Stimulated activated CD4-positive, alpha-beta T cell treated with anti-CD3 and anti-CD28 coated beads, Interleukin-1b, Interleukin-23, amount 100 ng/mL, for 4 hours (primary cell): ENCODE results near the gene REXO1.

ENCODE experiments used
- DNase-seq, 2 donors: peaks; one replicate each; pipeline ENCODE4 v3.0.0-alpha.2; 2020; ENCODE audit warnings: low read depth in 2 of 2

REXO1 gene

GRCh38 chr19:1847684-1848398, 442 bp downstream of the REXO1 start:
- DNase-seq, result peak in 1 of 2 donors; percentile 29

- DNase-seq, result no peak
Measured at GRCh38 chr19:1847348-1847683, 967 bp downstream of the REXO1 start.

DNA sequence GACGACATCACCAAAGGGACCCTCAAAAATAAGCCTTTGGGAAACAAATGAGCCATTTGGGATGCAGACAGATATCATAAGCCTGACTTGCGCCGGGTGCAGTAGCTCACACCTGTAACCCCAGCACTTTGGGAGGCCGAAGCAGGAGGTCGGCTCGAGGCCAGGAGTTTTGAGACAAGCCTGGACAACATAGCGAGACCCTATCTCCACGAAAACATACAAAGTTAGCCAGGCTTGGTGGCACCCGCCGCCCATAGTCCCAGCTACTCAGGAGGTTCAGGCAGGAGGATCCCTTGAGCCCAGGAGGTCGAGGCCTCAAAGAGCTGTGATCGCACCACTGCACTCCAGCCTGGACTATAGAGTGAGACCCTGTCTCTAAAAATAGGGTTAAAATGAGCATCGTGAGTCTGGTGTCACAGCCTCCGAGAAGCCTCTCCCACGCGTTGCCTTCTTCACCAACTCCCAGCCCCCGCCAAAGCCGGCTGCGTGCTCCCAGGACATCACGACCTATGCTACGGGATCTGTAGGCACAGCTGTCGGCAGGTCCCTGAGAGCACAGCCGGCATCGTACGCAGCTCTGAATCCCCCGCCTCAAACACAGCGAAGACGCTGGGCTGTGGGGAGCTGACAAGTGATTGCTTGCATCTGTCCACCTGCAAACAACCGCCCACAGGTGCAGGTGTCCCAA, 1.6 kb downstream of the REXO1 start:
- DNase-seq, result no peak

DNA sequence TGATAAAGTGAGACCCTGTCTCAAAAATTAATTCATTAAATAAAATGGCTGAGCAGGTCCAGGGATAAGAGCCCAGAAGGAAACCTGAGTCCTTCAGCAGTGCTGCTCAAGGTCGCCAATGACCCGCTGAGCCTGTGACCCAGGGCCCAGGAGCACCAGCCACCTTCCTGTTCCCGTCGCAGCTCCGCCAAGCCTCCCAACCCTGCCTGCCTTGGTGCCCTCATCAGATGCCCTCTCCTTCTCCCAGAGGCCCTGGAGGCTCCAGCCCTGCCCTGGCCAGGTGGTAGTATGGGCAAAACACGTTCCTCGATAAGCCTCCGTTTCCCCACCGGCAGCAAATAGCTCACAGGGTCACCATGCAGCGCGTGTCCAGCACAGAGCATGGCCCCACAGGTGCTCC, 2.6 kb downstream of the REXO1 start:
- DNase-seq, result no peak

DNA sequence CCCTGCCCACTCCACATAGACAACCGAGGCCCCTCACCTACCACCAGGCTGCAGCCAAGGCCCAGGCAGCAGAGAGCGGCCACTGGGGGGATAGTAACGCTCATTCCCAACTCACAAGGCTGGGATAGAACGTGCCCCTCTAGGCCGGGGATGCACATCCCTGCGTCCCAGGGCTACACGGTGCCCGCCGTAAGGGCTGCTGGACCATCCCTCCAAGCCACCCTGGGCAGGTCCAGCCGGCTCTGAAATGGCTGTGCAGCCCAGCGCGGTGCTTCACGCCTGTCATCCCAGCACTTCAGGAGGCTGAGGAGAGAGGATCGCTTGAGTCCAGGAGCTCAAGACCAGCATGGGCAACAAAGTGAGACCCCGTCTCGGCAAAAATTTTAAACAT, 3.2 kb downstream of the REXO1 start:
- no peak for DNase-seq

GRCh38 chr19:1844513-1845124, 3.7 kb downstream of the REXO1 start:
- DNase-seq, result no peak

- no peak for DNase-seq
Measured at GRCh38 chr19:1843646-1844394, 4.5 kb downstream of the REXO1 start.

- DNase-seq, result no peak
Measured at GRCh38 chr19:1843116-1843515, 5.2 kb downstream of the REXO1 start.

DNA sequence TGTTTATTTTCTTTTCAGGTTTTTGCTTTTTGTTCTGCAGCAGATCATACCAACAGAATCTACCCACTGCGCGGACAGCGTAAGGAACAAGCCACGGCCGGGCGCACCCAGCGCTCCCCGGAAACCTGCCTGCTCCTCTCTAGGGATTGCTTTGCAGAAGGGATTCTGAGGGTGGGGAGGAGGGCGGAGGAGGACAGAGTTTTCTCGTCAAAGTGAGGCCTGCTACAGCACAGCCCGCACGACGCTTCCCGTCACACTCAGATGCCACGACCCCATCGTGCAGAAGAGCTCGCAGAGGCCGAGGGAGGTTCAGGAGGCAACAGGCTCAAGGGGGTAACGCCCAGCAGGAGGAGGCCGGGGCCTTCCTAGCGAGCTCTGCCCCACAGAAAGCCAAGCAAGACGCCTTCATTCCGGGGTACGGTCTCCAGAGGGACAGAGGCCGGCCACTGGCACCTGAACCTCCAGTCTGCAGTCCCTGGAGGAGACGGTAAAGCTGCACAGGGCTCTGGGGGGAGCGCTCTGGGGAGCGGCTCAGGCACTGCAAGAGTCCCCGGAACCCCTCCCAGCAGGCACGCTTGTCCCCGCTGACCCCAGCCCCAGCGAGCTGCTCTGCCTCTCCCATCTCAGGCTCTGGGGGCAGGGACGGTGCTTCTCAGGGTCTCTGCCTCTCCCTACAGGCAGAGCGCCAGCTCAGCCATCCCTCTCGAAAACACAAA, 6.9 kb downstream of the REXO1 start:
- DNase-seq, result no peak

DNA sequence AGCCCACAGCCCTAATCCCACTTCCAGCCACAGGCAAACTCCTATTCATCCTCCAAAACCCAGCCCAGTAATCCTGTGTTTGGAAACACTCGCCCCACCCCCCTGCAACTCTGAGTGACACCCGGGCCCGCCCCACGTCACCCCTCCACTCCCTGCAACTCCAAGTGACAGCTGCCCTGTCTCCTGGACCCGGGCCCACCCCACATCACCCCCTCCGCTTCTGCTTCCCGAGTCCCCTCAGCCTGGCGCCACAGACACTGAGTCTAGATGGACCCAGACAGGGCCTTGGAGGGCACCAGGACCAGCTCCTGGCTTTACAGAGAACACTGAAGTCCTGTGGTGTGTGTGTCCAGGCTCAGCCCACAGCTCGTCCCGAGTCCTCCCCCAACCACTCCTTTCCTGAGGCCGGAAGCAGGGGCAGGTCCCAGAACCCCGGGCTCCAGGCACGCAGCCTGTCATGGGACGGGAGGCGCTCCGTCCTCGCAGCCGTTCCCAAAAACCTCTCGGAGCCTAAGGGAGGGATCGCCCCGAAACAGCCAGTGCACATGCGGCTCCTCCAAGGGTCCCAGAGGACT, 7.7 kb downstream of the REXO1 start:
- no peak for DNase-seq

DNA sequence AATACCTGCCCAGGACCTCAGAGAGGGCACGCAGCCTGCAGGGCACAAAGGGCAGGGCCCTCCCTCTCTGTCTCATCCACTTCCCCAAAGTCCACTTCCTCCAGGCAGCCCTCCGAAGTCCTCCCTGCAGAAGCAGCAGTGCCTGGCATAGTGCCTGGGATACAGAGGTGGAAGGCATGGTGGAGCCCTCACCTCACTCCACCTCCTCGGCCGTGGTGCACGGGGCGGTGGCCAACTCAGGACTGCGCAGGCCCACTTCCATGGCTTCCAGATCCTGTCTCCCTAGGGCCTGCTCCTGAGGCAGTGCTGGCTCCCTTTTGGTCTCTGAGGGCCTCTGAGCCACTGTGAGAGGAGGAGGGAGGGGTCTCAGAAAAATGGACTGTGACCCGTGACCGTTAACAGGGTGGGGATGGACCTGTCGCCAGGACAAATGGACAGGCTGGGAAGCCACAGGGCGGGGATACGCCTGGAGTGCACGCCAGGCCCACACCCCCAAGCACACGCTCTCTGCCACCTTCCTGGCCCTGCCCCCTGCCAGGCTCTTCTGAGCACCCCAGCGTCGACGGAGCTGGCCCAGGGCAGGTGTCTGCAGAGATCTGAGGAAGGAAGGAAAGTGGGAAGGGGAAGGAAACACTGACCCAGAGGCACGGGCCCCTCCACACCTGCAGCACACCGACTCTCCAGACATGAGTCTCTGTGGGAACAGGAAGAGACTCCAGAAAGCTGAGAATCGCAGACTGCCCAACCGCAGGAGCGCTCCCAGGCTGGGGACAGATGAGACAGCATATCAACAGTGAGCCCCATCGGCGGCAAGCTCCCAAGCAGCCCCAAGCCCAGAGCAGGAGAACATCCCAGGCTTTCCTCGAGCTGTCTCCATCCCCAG, 8.4 kb downstream of the REXO1 start:
- no peak for DNase-seq

- DNase-seq, result peak; percentile 41 to 53
Measured at GRCh38 chr19:1837625-1838105, 10.6 kb downstream of the REXO1 start.

- no peak for DNase-seq
Measured at GRCh38 chr19:1837222-1837565, 11.1 kb downstream of the REXO1 start.

DNA sequence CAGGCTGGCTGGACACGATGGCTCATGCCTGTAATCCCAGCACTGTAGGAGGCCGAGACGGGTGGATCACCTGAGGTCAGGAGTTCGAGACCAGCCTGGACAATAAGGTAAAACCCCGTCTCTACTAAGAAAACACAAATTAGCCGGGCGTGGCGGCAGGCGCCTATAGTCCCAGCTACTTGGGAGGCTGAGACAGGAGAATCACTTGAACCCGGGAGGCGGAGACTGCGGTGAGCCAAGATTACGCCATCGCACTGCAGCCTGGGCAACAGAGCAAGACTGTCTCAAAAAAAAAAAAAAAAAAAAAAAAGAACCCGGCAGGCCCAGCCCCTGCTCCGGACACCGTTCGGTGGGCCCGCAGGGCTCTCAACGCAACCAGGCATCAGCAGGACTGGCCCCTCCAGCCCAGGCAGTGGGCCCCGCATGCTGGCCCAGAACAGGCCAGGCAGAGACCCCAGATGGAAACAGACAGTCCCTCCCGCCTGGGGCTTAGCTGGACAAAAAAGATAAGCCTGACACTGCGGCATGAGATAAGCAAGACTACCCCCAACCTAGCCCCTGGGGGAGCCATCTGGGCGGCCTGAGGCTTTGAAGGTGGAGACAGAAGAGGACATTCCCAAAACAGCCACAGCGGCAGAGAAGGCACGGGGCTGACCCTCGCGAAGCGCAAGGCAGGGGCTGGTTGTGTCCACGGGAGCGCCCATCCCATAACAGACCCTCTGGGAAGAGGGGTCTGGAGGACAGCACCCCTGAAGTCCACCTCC, 11.6 kb downstream of the REXO1 start:
- DNase-seq, result no peak

GRCh38 chr19:1833540-1833939, 14.7 kb downstream of the REXO1 start:
- no peak for DNase-seq

DNA sequence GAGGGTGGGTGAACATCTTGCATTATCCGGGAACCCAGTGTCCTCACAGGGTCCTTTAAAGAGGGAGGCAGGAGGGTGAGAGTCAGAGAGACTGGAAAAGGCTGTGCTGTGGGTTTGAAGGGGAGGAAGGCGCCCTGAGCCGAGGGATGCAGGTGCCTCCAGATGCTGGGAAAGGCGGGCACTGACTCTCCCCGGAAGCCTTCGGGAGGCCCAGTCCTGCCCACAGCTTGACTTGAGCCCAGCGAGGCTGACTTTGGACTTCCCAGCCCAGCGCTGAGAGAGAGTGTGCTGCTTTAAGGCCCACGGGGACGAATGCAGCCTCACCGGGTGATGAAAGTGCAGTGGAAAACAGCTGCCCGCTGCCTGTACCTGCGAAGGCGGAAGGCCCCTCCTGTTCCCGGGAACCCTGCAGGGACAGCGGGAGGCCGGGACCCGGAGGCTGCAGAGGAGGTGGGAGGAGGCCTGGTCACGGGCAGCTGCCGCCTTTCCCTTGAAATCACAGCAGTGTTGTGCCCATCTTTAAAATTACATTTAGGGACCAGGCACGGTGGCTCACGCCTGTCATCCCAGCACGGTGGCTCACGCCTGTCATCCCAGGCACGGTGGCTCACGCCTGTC, 16.1 kb downstream of the REXO1 start:
- no peak for DNase-seq

DNA sequence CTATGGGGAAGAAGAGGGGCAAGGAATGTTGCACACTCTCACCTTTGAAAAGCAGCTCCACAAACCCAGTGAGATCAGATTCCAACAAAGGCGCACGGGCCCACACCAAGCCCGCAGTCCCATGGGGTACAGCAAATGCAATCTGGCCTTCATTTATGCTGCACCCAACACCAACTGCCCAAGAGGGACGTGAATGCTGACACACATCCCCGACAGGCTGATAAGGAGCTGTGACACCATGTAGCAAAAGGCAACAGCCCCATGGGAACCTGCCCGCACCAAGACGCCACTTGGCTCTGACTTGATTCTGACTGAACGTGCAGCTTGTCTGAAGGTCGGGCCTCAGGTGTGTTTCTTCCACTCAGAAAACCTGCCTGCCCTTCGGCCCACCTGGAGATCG, 17.3 kb downstream of the REXO1 start:
- DNase-seq, result no peak

DNA sequence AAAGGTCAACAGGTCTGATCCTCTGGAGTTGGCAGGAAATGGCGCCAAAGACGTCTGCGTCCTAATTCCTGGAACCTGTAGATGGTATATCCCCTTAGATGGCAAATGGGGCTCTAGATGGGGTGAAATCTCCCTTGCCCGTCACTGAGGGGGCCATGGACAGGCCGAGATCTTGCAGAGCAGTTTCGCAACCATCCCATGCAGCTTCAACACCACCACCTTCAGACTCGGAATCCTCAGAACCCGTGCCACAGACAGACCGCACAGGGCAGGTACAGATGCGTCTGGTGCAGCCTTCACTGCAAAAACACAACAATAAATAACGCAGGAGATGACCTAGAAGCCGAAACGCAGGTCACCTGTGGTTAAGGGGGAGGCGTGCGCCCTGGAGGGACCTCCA, 17.7 kb downstream of the REXO1 start:
- DNase-seq, result no peak

DNA sequence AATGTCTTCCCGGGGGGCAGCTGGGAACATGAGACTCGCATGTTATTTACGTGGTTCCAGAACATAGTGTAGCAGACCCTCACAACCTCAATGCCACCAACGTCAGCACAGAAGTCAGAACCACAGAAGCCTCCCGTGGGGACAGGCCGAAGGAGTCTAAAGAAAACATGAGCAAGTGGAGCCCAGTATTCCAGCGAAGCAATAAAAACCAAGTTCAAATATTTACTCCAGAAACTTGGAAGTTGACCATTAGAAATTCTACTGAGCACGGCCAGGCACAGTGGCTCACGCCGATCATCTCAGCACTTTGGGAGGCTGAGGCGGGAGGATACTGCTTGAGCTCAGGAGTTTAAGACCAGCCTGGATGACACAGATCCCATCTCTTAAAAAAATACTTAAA, 18.3 kb downstream of the REXO1 start:
- no peak for DNase-seq
